HG03342 (cell line): ENCODE results near the gene ENG.
"Not testable (repeated sequence)": the region's sequence is repeated elsewhere in the genome, so short reads cannot be mapped to it uniquely, and the experiment has no call there.

Experiments
- ATAC-seq: cut with Tn5 transposase; IDR thresholded peaks from one replicate; pipeline ENCODE4 v1.9.1; 2021; ENCODE audit warnings: mild to moderate bottlenecking, moderate library complexity; ENCODE audit not compliant: unreplicated experiment

ENG gene

DNA sequence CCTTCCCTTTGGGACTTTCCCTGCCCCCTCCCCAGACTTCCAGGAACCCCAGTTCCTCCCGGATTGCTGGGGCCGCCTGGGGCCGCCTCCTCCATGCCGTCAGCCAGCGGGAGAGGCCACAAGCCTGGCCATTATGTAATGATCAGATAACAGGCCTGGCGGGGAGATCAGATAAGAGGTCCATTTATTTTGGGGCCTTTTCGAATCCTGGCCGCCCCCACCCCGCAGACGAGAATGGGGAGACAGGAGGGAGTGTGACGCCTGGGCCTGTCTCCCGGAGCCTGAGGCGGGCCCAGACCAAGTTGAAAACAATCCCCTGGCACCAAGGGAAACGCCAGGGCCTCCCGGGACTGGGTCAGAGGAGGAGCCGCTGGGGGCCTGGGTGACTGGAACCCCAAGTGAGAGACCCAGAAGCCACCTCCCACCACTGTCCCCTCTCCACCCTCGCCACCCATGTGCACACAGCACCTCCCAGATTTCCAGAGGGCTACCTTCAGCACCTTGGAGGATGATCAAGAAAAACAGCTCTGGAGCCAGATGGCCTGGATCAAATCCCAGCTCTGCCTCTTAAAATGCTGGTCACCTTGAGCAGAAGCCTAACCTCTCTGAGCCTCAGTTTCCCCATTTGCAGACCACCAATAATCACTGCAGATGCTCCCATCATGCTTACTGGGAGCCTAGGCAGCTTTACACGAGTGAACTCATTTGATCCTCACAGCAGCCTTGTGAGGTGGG is 7.8 kb downstream of the ENG start:
- ATAC-seq: no peak

DNA sequence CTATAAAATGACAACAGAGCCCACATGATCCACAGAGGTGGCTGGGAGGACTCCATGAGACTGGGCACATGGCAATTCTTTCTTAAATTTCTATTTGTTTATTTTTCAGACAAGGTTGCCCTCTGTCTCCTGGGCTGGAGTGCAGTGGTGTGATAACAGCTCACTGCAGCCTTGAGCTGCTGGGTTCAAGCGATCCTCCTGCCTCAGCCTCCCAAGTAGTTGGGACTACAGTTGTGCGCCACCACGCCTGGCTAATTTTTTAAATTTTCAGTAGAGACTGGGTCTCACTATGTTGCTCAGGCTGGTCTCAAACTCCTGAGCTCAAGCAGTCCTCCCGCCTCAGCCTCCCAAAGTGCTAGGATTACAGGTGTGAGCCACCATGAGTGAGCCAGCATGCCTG is 8.8 kb downstream of the ENG start:
- not testable (repeated sequence) for ATAC-seq

DNA sequence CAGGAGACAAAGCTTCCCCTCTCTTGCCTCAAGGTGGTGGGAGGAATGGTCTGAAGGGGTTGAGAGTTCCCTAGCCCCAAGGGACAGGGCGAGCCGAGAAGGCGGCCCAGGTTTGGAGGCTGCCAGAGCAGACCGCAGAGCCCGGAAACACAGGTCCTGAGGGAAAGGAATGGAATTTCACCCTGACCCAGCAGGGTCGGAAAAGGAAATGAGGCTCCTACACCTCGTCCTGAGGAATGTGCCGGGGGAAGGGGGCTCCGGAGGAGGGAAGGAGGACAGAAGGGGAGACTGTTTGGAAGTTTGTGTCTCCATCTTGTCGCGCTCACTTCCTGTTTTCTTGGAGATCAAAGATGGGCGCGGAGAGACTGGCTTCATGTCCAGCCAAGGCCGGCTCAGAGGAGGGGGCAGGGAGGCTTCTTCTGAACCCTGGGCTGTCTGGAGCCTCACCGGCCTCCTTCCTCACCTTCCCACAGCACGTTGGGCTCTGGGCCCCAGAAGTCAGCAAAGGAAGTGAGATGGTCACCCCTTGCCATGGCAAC is 9.6 kb downstream of the ENG start:
- ATAC-seq: no peak

DNA sequence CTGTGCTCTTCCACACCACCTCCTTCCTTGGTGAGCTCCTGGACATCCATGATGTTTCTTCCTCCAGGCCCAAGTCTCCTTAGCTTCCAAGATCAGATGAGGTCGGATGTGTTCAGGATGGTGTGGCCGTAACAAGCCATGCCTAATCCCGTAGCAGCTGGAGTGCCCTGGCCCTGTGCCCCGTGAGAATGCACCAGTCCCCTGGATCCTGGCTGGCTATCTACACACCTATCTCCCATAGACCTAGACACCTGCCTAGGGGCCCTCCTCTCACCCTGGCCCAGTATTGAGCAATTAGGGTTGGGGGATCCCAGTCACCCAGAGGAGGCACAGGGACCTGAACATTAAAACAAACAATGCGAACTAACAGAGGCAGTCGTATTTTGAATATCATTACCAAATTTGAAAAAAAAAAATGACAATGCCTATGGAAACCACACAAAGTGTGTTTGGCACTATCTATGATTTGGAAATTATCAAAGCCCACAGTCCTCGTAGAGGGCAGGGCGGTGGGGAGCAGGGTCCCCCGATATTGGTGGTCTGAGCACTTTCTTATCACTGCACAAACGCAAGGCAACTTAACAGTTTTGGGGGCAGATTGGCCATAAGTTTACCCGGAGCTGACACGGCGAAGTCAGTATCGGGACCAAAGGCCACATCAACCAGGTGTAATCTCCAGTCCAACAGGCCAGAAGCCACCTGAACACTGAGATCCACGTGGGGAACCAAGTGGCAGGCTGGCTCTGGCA is 13.2 kb downstream of the ENG start:
- no peak for ATAC-seq

DNA sequence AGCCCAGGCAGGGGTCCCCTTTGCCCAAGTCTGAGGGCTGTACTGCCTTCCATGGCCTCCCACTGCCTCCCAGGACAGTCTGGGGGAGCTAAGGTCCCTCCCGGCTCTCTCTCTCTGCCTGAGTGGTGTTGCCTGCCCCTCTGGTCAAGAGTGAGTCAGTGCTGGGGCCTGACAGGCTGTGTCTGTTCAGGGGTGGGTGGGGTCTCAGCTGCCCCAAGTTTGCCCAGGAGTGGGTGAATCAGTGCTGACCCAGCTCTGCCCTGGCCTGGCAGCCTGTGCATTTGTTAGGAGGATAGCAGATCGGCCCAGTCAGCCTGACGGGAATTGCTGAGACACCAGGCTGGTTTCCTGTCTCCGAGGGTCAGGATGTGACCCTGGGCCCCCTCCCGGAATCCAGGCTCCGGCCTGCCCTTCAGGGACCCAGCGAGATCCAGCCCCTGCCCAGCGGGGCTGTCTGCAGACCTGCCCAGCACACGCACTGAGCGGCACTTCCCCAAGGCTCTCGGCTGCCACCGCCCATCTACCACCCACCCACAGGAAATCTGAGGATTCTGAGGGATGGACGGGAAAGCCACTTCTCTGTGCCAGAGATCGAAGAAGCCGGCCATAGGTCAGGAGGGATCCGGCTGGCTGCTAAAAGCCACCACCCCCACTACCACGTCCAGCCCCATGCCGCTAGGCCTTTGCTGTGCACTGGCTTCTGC is 15.9 kb downstream of the ENG start:
- ATAC-seq: no peak

DNA sequence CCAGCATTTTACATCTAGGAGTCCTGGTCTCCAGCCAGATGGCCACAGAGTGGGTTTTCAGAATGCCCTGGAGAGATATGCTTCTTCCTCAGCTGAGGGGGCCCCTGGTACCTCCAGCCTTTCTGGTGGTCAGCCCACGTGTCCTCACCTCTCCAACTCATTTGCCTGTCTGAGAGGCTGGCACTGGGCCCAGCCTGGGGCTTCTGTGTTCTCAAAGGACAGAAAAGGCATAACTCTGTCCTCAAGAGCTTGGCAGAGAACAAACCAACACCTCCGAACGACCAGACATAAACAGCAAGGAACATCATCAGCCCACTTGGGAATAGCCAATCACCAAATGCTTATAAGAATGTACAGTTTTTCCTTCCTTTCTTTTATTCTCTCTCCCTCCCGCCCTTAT is 17.1 kb downstream of the ENG start:
- ATAC-seq: no peak

DNA sequence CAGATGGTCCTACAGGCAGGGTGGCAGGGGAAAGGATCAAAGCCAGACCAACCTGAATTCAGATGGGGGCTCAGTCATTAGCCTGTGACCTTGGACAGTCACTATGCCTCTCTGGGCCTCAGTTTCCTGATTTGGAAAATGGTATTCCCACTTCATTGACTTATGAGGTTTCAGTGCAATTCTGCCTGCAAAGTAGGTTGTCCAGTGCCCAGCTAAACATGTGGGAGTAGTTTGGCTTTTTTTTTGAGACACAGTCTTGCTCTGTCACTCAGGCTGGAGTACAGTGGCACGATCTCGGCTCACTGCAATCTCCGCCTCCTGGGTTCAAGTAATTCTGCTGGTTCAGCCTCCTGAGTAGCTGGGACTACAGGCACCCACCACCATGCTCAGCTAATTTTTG is 17.9 kb downstream of the ENG start:
- ATAC-seq: not testable (repeated sequence)

DNA sequence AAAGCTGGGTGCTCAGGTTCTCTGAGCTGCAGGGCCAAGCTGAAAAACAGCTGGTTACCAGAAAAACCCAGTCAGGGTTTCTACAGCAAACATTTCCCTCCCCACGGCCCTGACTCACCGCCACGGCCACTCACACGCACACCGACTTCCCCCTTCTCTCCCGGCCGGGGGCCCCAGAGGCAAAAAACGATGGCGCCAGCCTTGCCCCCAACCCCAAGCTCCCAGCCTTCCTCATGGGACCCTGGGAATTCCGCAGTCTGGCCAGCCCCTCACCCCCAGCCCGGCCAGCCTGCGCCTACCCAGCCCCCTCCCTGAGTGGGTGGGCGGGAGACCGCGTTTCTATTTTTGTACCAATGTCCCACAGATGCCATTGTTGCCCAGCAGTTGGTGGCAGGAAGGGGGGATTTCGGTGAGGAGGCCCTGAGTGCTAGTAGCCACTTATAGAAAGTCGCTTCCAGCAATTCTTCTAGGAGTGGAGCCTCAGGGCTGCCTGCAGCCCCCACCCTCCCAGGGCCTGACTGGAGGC is 18.4 kb downstream of the ENG start:
- ATAC-seq: no peak

DNA sequence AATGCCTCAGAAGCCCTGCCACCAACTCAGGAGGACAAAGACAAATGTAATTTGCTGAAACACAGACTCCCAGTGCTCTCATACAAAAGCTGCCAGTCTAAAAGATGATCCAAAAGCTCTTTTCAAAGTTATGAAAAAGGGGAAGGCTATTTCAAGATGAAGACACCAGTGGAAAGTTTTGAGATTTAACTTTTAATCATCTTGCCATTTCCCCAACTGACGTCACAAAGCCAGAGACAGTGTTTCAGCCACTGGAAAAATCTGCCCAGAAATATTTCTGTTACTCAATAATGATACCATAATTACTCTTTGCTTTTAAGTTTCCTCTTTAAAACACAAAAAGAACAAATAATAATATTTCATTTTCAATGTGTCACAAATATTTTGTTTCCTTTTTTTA is 20.9 kb downstream of the ENG start:
- no peak for ATAC-seq

DNA sequence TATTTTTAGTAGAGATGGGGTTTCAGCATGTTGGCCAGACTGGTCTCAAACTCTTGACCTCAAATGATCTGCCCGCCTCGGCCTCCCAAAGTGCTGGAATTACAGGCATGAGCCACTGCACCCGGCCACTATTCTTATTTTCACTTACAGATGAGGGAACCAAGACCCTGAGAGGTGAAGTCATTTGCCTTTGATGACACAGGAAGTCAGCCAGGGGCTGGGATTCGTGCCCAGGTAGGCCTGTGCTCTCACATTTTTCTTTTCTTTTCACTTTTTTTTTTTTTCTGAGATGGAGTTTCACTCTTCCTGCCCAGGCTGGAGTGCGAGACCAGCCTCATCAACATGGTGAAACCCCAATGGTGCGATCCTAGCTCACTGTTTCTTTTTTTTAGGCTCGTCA is 22.2 kb downstream of the ENG start:
- no peak for ATAC-seq

DNA sequence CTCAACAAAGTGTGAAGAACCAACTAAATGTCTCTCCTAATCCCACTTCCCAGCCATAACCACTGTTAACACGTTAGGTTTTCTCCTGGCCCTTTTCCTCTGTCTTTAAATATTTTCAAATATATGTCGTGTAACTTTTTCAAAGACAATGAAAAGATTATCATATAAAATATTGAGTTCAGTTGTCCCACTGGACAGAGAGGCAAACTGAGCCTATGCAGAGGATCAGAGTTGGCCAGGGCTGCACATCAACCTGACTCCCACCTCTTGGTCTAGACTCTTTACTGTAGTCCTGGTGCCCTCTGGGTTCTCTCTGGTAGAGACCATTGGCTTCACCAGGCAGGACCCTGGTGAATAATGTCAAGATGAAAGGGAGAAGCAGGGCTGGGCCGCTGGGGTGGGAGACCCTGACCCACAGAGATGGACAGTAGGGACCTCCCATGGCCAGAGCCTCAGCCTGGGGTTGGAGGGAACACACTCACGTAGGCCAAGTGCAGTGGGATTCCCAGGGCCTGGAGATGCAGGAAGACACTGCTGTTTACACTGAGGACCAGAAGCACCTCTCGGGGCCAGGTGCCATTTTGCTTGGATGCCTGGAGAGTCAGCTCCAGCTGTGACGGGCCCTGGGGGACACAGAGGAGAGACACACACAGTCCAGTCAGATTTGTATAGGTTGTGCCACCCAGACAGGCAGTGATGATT is 25.1 kb downstream of the ENG start:
- no peak for ATAC-seq

DNA sequence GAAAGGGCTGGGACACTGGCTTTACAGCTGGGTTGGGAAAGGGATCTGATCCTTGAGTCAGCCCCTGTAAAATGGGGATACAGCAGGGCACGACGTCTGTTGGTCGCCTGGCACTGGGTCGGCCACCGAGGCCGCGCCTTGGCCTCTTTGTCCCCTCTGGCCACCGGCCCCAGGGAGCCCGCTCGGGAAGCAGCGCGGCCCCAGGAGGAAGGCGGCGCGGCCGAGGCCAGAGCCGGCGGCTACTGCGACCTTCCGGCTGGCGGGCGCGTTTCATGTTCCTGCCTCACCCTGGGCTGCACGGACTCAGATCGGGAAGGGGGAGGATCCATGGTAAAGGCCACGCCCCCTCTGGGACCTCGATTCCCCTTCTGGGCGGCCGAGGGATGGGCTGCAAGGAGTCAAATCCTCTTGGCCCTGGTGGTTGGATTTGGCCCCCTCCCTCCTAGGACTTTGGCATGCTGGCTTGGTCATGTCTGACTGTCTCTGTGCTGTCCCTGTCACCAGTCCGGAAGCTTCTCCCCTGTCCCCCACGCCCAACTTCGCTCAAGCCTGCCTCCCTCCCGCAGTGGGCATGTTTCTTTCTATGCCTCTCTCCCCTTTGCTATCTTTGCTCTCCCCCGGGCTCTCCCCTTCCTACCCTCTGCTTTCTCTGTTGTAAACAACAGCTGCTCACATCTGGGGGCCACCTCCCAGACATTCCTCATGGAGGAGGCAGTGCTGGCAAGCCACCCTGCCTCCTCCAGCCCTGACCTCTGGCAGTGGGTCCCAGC is 26.0 kb downstream of the ENG start:
- no peak for ATAC-seq

DNA sequence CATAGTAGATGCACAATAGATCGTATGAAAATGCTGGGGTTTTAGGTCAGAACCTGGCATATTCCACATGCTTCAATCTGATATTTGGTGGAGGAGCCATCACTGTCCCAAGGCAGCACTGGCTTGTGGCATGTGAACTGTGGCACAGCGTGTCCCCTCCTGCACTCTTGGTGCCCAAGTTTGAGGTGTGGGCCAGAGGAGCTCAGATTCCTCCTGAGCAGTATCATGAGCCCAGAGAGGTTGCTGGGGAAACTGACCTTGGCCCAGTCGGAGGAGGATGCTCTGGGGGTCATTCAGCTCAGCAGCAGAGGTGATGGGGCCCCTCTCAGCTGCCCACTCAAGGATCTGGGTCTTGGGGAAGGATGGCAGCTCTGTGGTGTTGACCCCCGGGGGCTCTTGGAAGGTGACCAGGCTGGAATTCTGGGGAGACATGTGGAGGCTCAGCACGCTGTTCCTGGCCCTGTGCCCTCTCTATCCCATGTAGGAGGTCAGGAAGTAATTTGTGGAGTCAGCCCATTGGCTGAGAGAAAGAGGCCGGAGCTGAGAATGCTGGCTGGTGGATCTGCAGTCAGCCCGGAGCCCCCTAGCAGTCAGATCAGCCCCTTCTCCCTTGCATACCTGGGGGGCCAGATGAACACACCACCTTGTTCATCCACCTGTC is 28.1 kb downstream of the ENG start:
- no peak for ATAC-seq

DNA sequence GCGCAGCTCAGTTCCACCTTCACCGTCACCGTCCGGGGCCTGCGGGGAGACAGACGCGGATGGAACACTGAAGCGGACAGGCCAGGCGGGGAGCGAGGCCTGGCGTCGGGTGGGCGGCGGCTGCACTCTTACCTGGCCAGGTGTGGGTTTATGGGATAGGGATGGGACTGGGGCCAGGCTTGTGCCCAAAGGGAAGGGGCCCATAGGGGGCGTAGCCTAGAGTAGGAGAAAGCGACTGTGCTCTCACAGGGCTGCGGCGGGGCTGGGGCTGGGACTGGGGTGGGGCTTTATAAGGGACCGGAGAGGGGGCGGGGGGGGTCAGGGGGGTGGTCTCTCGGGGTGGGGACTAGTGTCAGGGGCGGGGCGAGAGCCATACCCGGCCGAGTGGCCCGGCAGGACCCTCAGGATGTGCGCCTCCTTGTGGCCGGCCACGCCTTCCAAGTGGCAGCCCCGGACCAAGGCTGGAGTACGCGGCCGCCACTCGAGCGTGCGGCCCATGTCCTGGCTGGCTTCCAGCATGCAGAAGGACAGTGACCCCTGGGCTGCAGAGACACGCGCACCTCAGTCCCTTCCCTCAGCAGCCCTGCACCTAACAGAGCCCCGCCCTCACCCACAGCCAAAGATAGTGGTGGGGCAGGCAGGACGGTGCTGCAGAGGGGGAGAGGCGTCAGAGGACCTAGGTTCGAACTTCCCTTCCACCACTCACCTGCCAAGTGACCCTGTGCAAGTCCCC is 29.0 kb downstream of the ENG start:
- ATAC-seq: no peak

DNA sequence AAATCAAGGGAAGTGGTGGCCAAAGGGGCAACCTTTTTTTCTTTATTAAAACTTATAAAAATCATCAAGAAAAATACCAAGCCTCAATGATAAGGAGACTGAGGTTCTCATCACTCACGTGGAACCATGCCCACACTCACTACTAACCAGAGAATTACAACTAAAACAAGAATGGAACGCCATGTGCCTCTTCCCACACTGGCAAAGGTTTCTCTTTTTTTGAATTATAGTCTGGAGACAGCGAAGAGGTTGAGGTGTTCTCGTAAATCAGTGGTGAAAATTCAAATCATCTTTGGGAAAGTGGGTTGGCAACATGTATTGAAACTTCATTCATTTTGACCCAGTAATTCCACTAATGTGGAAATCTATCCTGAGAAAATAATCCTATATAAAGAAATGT is 32.4 kb downstream of the ENG start:
- ATAC-seq: no peak

DNA sequence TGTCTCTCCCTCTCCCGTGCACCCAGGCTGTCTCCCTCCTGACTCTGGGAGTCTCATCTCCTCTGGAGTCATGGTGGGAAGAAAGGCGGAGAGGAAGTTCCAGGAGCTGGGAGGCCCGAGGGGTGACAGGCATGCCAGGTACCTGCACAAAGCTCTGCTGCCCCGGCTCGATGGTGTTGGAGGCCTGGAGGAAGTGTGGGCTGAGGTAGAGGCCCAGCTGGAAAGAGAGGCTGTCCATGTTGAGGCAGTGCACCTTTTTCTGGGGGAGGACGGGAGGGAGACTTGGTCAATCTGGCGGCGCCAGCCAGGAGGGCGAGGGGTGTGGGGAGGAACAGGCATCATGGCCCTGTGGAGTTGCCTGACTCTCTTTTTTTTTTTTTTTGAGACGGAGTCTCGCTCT is 35.9 kb downstream of the ENG start:
- ATAC-seq: no peak

DNA sequence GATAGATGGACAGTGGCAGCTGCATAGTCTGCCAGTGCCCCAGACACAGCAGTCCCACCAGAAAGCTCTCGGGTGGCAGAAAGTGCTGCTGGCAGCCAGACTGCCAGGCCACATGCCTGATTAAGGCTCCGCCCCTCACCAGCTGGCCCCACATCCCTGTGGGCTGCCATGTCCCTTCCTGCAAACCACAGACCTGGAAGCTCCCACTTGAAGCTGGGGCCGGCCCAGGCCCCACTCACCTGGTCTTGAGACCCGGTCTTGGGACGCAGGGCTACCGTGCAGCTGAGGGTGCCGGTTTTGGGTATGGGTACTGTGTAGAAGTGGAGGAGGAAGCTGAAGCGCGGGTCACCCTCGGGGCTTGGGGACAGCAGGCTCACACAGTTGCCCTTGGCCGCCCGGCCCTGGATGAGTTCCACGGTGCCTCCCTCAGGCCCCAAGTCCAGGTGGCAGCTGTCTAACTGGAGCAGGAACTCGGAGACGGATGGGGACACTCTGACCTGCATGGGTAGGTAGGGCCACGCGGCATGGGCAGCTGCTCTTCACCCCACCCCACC is 36.5 kb downstream of the ENG start:
- ATAC-seq: no peak

DNA sequence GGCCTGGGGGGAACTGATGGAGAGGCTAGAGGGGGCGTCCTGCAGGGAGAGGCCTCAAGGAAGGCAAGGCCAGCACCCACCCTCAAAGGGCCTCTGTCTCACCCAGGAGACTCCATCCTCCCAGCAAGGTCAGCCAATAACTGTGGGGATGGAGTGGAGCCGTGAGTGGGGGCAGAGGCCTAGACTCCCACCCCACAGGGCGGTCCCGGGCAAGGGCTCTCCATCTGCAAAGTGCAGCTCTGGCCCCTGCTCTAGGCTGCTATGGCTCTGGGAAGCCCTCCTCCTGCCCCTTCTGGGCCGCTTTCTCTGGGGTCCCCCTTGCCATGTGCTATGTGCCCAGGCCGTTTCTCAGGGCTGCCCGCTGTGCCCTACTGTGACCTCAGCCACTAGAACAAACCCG is 37.7 kb downstream of the ENG start:
- no peak for ATAC-seq

DNA sequence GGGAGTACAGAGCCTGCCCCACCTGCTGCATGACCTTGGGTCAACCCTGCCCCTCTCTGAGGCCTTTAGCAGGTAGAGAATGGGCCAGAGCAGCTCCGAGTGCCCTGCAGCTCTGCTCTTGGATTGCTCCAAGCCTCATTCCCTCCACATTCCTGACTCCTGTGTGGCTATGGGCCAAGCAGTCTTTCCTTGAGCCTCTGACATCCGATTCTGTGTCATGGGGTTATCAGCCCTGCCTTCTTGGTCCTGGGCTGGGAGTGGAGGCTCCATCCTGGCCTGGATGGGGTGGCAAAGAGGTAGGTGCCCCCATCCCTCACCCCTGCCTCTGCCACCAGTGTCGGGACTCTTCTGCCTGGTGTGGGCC is 38.1 kb downstream of the ENG start:
- ATAC-seq: no peak
